ENCODE results near the gene ZMYM2.

DNA sequence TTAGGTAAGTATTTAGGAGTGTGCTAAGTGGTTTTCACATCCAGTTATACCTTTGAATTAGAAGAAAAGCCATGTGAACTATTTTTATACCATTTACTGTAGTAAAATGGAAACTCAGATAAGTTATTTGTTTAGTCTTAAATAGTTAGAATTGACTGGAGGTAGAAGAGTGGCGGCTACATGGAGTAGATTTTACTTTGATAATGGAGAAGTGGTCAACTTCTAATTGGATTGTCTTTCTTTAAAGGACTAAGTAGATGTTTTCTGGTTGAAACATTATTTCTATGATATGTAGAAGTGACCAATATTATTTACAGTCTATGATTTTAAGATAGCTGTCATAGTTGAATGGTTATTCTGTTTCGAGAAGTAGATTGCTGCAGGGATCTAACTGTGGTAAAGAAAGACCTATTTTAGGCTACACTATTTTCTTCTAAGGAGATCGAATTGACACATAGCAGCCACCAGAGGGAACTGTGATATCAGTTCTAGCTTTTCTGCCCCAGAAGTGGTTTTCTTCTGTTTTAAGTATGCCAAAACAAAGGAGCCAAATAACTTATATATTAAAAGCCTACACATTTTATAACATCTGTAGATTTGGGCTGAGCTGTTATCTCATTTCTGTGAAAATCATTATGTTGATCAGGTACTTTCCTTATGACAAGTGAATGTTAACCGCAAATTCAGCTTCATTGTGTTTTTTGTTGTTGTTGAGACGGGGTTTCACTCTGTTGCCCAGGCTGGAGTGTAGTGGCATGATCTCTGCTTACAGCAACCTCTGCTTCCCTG lies 26.1 kb downstream of the ZMYM2 start:
- TF ChIP-seq, protein P1, sequence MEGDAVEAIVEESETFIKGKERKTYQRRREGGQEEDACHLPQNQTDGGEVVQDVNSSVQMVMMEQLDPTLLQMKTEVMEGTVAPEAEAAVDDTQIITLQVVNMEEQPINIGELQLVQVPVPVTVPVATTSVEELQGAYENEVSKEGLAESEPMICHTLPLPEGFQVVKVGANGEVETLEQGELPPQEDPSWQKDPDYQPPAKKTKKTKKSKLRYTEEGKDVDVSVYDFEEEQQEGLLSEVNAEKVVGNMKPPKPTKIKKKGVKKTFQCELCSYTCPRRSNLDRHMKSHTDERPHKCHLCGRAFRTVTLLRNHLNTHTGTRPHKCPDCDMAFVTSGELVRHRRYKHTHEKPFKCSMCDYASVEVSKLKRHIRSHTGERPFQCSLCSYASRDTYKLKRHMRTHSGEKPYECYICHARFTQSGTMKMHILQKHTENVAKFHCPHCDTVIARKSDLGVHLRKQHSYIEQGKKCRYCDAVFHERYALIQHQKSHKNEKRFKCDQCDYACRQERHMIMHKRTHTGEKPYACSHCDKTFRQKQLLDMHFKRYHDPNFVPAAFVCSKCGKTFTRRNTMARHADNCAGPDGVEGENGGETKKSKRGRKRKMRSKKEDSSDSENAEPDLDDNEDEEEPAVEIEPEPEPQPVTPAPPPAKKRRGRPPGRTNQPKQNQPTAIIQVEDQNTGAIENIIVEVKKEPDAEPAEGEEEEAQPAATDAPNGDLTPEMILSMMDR (conservative IDR thresholded peaks at IDR 0.05) = peak; percentile 79
- TF ChIP-seq ZFX (IDR thresholded peaks at IDR 0.05) = no peak
